ENCODE data around the gene MTMR3.
"Not testable (repeated sequence)": the region's sequence is repeated elsewhere in the genome, so short reads cannot be mapped to it uniquely, and the experiment has no call there.

GRCh38 chr22:29836791-29837370 lies 46.1 kb upstream of the MTMR3 start:
- TF ChIP-seq CTCF, POLR2A (IDR thresholded peaks at IDR 0.05): not testable (repeated sequence)
